Heart left ventricle (tissue), 16 donors: ENCODE data around the gene BICRAL. TPM values are rescaled to one million over a fixed set of nuclear protein-coding genes. Genes with fewer than 3 reads are reported as not detected.

Experiments used
- ATAC-seq, 4 donors: fragments of 200-7000 bp; cut with Tn5 transposase; one replicate each; pipeline ENCODE4 v1.9.1; 2020 to 2022; ENCODE audit warnings: moderate library complexity in 4 of 4, mild to moderate bottlenecking in 3 of 4, moderate number of reproducible peaks in 1 of 4
- DNase-seq, 5 donors: peaks; one replicate each; pipeline ENCODE4 v3.0.0-alpha.2; 2020
- H3K27ac ChIP-seq, 12 donors: fragments of 200-600 bp; sonication (generic) in 4 of 12; one replicate each; pipeline versions ENCODE4 v1.5.0 to v1.8.0; 2016 to 2022; ENCODE audit warnings: mild to moderate bottlenecking in 2 of 12
- H3K27me3 ChIP-seq, 9 donors: fragments of 200-600 bp; sonication (generic) in 2 of 9; one replicate each; pipeline versions ENCODE4 v1.5.1 to v1.8.0; 2016 to 2022; ENCODE audit warnings: mild to moderate bottlenecking in 3 of 9
- H3K36me3 ChIP-seq, 9 donors: fragments of 200-600 bp; sonication (generic) in 2 of 9; one replicate each; pipeline versions ENCODE4 v1.5.0 to v1.8.0; 2018 to 2022; ENCODE audit warnings: mild to moderate bottlenecking in 2 of 9
- H3K4me1 ChIP-seq, 12 donors: fragments of 200-600 bp; sonication (generic) in 4 of 12; one replicate each; pipeline versions ENCODE4 v1.5.0 to v1.8.0; 2016 to 2022; ENCODE audit warnings: mild to moderate bottlenecking in 3 of 12
- H3K4me3 ChIP-seq, 12 donors: fragments of 200-600 bp; sonication (generic) in 4 of 12; one replicate each; pipeline versions ENCODE4 v1.5.0 to v1.8.0; 2017 to 2022; ENCODE audit warnings: mild to moderate bottlenecking in 9 of 12, moderate library complexity in 4 of 12
- H3K9me3 ChIP-seq, 12 donors: fragments of 200-600 bp; sonication (generic) in 4 of 12; one replicate each; pipeline versions ENCODE4 v1.5.0 to v1.8.0; 2016 to 2022; ENCODE audit warnings: mild to moderate bottlenecking in 1 of 12
- POLR2A ChIP-seq, 2 donors: fragments of 450-650 bp; IDR thresholded peaks; one replicate each; pipeline ENCODE4 v1.6.1; 2017; ENCODE audit warnings: antibody characterized with exemption in 2 of 2, mild to moderate bottlenecking in 2 of 2, moderate library complexity in 2 of 2
- WGBS, 4 donors: extraction: QIAGEN DNeasy Blood & Tissue Kit in 2 of 4; methylation state at CpG; one replicate each; pipeline versions ENCODE4 v1.1.5 to v1.1.7; 2013 to 2018; 5-methylcytosine and 5-hydroxymethylcytosine counted together
- intact Hi-C, 10 donors: fragments of 100-400 bp; cut with DNase I; formaldehyde crosslinking; loops; one replicate each; pipeline versions ENCODE4 v1.11.1 to v1.14.2; 2022
- polyA plus RNA-seq, 2 donors: library from polyadenylated mRNA; stranded (reverse); fragments of 200-250 nt; gene quantifications; one replicate each; pipeline ENCODE4 v1.2.3, GENCODE V29; 2013
- total RNA-seq, 9 donors: library from RNA; depleted of rRNA in 2 of 9; stranded (reverse); fragments of >200 nt in 2 of 9; fragmentation: NEBNext Ultra II Directional in 3 of 9; extraction: Animal tissue kit (Norgen Biotek cat#: 25700) in 3 of 9; gene quantifications; one replicate each; pipeline versions ENCODE4 v1.1.0 to v1.2.4, GENCODE V29; 2016 to 2023
- TF ChIP-seq, protein P1 (sequence below), 12 donors: fragments of 200-600 bp; sonication (generic) in 4 of 12; IDR thresholded peaks; one replicate each; pipeline versions ENCODE4 v1.5.0 to v1.8.0; 2018 to 2022; ENCODE audit warnings: antibody characterized with exemption in 12 of 12, mild to moderate bottlenecking in 5 of 12
- donor health status: ischemic (EF 13 %, LVEDD 7.1; RV severe dilation, severe dysfunction).
- donor health status: healthy with polysubstance abuse.
- donor health status: DM: no; HTN: yes; CAD: no.
- donor health status: DM: no; HTN: no; CAD: no.
- donor health status: ischemic (EF 25% LVEDD 6.9; RV normal size, moderate dysfunction).
- donor health status: ischemic (EF 25% LVEDD 5.7; RV mildly dilated, moderate dysfunction).
- donor health status: healthy.
- donor health status: DM: yes; HTN: yes; CAD: no.
- donor health status: ischemic (EF 35%, LVEDD 5.7; RV mildly dilated, moderate dysfunction).
- donor health status: nonischemic (EF 11% LVEDD 7.7; RV severe dilation, severe dysfunction).
- donor health status: DM: yes; HTN: yes; CAD: no.
- donor health status: PGD.
- donor health status: ischemic (EF 29% LVEDD 5.4; RV normal size, mild dysfunction).
- donor health status: nonischemic (EF 23%, LVEDD 6.1; RV moderate dilation, normal function).

BICRAL gene
- total and polyA plus RNA-seq, 11 donors, result 2.5 to 17.1 (median 11.7) TPM

DNA sequence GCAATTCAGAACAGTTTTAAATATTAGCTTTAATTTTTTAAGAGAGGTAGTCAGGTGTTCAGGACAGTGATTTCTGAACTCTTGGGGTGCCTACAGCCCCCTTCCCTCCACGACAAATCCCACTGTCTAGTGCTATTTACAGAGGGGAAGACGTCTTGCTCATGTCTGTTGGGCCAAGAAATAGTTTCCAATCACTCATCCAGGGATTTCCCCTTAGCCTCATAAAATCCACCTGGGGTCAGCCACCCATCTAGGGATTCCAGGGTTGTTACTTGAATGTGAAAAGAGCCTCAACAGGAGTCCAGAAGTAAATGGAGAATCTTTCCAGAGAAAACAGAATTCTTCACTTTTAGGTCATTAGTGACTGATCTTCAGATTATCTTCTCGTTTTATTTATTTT is 37.0 kb downstream of the BICRAL start:
- peaks cover 0 to 30% (median 17%) of the 10 kb centered on the region in 12 donors for H3K4me1 ChIP-seq
- no peak overlapping the region for H3K4me3 ChIP-seq
- ATAC-seq (no peak), DNase-seq (no peak)
- intact Hi-C loops, result loop anchor here in 1 of 10 donors (10.0 kb wide), 1 partner anchor 94 kb away; the partner anchor contains the start of gene PRPH2
- no peak overlapping the region for H3K27ac ChIP-seq
- H3K36me3 ChIP-seq, result peaks cover 0 to 21% (median 15%) of the 10 kb centered on the region in 9 donors
- WGBS, 4 donors, result 71 to 90% (median 77%) methylated on average over 3 of the region's 3 CpGs
- TF ChIP-seq, protein P1, sequence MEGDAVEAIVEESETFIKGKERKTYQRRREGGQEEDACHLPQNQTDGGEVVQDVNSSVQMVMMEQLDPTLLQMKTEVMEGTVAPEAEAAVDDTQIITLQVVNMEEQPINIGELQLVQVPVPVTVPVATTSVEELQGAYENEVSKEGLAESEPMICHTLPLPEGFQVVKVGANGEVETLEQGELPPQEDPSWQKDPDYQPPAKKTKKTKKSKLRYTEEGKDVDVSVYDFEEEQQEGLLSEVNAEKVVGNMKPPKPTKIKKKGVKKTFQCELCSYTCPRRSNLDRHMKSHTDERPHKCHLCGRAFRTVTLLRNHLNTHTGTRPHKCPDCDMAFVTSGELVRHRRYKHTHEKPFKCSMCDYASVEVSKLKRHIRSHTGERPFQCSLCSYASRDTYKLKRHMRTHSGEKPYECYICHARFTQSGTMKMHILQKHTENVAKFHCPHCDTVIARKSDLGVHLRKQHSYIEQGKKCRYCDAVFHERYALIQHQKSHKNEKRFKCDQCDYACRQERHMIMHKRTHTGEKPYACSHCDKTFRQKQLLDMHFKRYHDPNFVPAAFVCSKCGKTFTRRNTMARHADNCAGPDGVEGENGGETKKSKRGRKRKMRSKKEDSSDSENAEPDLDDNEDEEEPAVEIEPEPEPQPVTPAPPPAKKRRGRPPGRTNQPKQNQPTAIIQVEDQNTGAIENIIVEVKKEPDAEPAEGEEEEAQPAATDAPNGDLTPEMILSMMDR (IDR thresholded peaks at IDR 0.05), result no peak
- TF ChIP-seq POLR2A (IDR thresholded peaks at IDR 0.05), result no peak
- no peaks in the 10 kb centered on the region for H3K27me3 ChIP-seq
- H3K9me3 ChIP-seq, result no peaks in the 10 kb centered on the region

DNA sequence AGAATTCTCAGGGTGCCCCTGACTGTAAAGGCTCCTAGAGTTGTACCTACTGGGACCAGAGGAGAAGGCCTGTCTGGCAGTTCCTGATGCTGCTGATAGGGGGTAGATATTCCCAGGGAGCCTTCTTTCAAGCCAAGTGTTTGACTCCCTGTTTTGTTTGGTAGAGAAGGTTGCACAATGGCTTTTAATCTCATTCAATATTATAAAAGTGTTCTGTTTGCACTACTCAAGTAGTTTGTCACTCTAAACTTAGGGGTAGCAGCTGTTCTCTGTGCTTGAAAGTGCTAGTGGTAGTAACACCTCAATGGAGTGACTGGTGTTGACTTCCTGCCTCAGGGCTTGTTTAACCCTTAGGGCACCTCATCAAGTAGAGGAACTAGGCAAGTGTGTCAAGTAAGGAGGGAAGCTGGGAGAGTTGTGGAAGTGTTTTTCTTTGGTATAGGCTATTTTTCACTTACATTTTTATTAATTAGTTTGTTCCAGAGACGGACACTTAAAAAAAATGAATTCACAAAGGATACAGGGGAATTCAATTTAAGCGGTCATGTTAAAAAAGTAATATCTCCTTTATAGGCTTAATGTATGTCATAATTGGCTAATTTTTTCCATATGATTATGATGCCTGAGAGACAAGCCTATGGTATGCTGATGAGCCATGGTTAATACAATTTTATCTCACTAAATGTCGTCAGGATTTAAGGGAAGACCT is 38.1 kb downstream of the BICRAL start:
- Histone ChIP-seq H3K4me1 (peaks cover 0 to 30% (median 17%) of the 10 kb centered on the region in 12 donors), H3K27me3 (no peaks in the 10 kb centered on the region), H3K27ac (peak overlapping the region in 10 of 12 donors; percentile 47 to 79 (median 60)), H3K36me3 (peaks cover 0 to 32% (median 25%) of the 10 kb centered on the region in 9 donors), H3K4me3 (peak overlapping the region in 2 of 12 donors; percentile 20 to 39), H3K9me3 (no peaks in the 10 kb centered on the region)
- DNase-seq, result no peak
- intact Hi-C loops, result loop anchor here in 4 of 10 donors (2.0 to 10.0 kb wide), 4 partner anchors 33 to 95 kb away; partner anchors contain the start of genes BICRAL (in 2 of the 4), PRPH2 (in 1 of the 4) and TBCC (in 1 of the 4)
- ATAC-seq, result peak in 2 of 4 donors; percentile 56 to 58
- WGBS, 4 donors, result 90 to 95% (median 92%) methylated on average over 3 of the region's 3 CpGs
- TF ChIP-seq POLR2A (IDR thresholded peaks at IDR 0.05), result no peak
- TF ChIP-seq, protein P1 (IDR thresholded peaks at IDR 0.05), result peak in 2 of 12 donors; percentile 16 to 25

DNA sequence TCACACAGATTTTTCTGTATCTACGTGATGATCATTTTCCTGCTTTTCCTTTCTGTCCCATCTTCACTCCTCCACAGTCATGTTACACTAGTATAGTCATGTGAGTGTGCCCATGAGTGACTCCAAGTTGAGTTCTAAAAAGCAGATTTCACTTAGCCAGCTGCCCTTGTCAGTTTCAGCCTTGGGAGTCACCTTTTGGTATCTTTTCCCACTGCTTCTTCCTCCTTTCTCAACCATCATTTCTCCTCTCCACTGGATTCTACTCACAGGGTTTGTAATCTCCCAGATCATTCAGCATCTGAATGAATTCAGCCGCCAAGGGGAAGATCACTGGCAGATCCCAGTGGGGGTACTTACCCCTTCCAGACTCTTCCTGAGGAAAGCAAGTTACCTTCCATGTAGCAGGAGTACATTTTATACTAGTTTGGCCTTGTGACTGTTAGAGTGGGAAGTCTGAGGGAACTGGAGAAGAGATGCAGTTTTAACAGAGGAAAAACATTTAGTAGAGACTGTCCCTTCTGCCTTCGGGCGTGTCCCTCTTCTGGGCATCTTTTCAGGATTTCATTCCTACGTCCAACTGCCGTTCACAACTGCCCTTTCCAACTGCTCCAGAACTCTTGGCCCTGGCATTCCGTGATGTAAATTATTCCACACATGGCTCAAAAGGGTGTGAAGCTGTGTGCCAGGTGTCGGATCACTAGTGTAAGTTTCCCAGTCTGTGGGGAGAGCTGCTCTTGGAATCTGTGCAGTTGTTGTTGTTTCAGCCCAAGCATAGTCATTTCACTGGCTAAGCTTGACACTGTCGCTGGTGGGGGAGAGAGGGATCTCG is 38.9 kb downstream of the BICRAL start:
- Histone ChIP-seq H3K27me3 (no peaks in the 10 kb centered on the region), H3K27ac (peak overlapping the region; percentile 38 to 79 (median 59)), H3K36me3 (peaks cover 0 to 39% (median 30%) of the 10 kb centered on the region in 9 donors), H3K9me3 (no peaks in the 10 kb centered on the region), H3K4me1 (peaks cover 0 to 30% (median 17%) of the 10 kb centered on the region in 12 donors), H3K4me3 (peak overlapping the region in 9 of 12 donors; percentile 6 to 41 (median 15))
- peak; percentile 60 to 89 (median 74) for ATAC-seq
- peak in 4 of 5 donors; percentile 14 to 51 (median 28) for DNase-seq
- intact Hi-C loops, result loop anchor here in 3 of 10 donors (2.0 to 5.0 kb wide), 3 partner anchors 33 to 74 kb away; partner anchors contain the start of genes BICRAL (in 2 of the 3) and TBCC (in 1 of the 3)
- TF ChIP-seq, protein P1 (IDR thresholded peaks at IDR 0.05), result no peak
- no peak for TF ChIP-seq POLR2A (IDR thresholded peaks at IDR 0.05)
- WGBS, 4 donors, result 41 to 47% (median 45%) methylated on average over 10 of the region's 10 CpGs
